T-helper 1 cell (primary cell): ENCODE measurements around the gene DNAH10.
"Not testable (repeated sequence)": the region's sequence is repeated elsewhere in the genome, so short reads cannot be mapped to it uniquely, and the experiment has no call there.

Source experiments
- DNase-seq, 5 donors: peaks; one replicate each; pipeline ENCODE4 v3.0.0-alpha.2; 2012 to 2020

Gene DNAH10

DNA sequence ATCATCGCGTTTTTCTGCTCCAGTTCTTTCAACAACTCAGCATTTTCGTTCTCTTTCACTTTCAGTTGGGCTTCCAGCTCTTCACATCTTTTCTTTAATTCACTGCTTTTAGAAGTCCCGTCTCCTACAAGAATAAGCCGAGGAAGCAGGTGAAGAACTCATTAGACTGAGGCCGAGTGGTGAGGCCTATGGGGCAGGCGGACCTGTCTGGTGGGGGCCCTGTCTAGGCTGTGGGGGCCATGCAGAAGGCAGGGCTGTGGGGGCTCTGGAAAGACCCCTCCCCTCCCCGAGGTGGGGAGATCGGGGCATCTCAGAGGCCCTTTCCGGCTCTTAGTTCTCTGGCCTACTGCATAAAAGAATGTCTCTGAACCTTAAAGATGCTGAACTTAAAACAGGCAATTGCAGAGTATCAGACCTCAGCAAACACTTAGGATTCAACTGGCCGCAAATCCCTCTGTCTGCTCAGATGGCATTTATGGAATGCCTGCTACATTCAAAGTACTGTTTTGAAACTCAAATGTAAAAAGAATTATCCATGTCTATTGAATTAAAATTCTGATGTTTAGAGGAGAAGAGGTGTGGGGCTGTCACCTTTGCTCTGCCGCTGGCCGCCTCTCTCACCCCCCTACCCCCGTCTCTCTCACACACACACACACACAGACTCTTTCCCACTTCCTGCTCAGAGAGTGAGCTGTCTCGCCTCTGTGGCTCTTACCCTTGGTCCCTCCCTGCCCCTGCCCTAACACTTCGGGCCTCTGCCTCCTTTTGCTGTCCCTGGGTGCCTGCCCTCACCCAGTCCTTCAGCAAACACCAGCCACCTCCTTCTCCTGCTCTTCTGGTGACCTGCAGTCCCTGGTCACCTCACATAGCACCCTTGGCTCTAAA is 175.8 kb downstream of the DNAH10 start:
- peak in 3 of 5 donors; percentile 10 to 66 (median 17) for DNase-seq

- DNase-seq = no peak
Measured at GRCh38 chr12:123938679-123939480, 176.8 kb downstream of the DNAH10 start.

DNA sequence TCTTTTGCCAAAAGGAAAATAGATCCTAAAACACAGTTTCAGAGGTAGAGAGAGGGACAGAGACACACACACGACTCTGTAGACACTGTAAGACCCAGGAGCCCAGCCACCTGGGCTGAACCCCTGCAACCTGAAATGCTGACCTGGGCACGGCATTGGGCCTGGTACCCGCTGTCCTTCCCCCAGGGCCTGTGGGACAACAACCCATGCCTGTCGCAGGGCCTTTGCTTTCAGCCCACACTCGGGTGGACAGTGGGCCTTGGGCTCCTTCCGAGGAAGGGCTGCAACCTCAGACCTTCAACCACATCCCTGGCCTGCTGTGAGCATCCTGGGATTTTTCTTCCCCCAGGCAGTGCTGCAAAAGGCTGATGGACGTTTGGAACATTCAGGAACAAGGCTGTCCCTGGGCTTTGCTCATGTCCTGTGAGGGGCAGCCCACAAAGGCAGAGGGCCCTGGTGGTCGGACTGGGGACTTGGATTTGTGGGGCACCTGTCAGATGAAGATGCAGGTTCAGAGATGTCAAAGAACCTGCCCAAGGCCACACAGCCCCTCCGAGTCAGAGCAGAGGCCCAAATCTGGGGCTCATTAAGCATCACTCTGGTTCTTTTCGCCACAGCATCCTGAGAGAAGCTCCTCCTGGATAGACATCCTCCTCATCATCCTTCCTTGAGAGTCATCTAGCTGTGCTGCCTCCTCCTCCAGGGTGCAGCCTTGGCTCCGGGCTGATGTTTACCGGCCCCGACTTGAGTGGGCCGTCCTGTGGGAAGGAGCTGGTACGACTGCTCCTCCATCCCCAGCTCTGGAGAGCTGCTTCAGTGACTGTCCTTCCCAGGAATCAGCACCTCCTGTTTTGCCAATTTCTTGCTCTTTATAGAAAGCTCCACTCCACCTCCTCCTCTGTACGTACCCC is 177.9 kb downstream of the DNAH10 start:
- no peak for DNase-seq

- no peak for DNase-seq
Measured at GRCh38 chr12:123940627-123940966, 178.5 kb downstream of the DNAH10 start.

GRCh38 chr12:123941000-123941399 is 178.9 kb downstream of the DNAH10 start:
- no peak for DNase-seq

- DNase-seq = no peak
Measured at GRCh38 chr12:123941624-123942237, 179.6 kb downstream of the DNAH10 start.

DNA sequence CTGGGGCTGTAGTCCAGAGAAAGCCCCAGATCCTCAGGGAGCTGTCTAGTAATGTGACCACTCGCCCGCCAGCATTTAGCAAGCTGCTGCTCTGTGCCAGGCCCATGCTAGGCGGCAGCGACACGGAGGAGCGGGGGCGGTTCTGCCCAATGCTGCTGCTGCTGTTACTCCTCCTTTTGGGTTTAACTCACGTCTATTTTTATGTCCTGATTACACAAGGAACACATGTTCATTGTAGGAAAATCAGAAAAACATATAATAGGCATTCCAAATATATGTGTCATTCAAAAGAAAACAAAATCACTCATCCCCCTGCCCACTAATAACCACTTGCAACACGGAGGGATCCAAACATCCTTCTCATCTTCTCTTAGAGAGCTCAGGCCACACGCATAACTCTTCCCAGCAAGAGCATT is 180.1 kb downstream of the DNAH10 start:
- DNase-seq = no peak

DNA sequence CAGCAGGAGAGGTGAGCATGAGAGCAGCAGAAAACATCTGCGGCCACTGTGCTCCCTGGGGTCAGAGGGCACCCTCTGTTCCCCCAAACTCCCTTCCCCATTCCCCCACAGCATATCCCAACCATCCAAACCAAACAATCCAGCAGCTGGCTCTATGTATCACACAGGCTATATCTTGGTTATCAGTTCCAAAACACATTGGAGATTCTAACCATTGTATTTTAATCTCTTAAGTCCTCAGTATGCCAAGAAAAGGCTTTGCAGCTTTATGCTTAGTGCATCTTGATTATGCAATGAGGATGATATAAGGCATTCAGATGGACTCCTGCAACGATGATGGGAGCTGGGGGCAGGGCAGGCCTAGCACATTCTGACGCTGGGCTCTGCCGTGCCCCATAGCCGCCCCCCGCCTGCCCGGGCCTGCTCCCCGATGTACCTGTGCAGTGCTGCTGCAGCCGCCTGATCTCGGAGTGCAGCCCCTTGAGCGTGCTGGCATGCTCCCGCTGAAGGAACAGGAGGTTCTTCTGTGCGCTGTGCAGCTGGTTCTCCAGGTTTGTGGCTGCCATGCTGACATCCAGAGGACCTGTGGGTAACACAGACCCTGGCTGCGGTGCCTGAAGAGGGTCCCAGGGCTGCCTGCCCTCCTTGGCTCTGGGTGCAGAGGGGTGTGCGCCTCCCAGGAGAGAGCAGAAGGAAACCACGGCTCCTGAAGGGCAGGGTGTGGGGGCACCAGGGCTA is 181.0 kb downstream of the DNAH10 start:
- no peak for DNase-seq

- DNase-seq = no peak
Measured at GRCh38 chr12:123943816-123944215, 181.7 kb downstream of the DNAH10 start.

DNA sequence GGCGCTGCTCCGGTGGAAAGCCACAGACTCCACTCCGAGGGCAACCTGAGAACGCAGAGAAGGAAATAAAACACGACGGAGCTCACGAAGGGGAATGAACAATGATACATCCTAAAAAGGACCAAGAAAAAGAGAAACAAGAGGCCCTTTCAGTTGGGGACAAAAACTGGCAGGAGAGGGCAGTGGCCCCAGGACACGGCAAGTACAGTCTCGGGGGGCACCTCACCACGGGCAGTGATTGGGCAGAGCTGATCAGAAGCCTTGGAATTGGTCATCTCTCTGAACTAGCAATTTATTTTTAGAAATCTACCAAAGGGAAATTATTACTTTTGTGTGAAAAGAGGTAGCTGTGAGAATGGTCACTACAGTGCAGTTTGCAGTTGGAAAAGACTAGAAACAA is 182.6 kb downstream of the DNAH10 start:
- no peak for DNase-seq

GRCh38 chr12:123945287-123946151 is 183.4 kb downstream of the DNAH10 start:
- DNase-seq = no peak

DNA sequence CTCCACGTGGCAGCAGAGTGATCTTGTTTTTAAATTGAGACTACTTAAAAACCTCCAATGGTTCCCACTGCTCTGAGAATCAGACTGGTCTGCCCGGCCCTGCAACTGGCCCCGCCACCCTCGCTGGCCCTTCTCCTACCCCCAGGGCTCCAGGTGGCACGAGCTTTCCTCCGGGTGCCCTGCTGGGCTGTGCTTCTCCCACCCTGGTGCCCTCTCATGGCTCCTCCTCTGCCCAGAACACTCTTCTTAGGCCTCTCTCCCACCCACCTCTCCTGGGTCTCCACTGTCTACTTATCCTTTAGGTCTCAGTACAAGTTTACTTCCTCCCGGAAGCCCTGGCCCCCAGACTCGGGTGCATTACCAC is 184.0 kb downstream of the DNAH10 start:
- no peak for DNase-seq

DNA sequence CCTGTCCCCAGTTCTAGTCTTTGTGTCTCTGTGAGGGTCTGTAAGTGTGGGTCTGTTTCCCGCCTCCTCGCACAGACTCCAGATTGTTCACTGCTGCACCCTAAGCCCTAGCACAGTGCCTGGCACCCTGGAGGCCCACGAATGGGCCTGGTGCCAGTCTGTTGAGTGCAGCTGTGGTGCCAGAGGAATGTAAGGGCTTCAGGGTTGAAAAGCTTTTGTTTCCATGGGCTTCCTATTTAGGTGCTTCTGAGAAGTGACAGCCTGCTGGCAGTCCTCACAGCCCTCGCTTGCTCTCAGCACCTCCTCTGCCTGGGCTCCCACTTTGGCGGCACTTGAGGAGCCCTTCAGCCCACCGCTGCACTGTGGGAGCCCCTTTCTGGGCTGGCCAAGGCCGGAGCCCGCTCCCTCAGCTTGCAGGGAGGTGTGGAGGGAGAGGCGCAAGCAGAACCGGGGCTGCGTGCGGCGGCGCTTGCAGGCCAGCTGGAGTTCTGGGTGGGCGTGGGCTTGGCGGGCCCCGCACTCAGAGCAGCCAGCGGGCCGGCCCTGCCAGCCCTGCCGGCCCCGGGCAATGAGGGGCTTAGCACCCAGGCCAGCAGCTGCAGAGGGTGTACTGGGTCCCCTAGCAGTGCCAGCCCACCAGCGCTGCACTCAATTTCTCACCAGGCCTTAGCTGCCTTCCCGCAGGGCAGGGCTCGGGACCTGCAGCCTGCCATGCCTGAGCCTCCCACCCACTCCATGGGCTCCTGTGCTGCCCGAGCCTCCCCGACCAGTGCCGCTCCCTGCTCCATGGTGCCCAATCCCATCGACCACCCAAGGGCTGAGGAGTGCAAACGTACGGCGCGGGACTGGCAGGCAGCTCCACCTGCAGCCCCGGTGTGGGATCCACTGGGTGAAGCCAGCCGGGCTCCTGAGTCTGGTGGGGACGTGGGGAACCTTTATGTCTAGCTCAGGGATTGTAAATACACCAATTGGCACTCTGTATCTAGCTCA is 184.7 kb downstream of the DNAH10 start:
- DNase-seq = not testable (repeated sequence)

- not testable (repeated sequence) for DNase-seq
Measured at GRCh38 chr12:123947531-123947930, 185.4 kb downstream of the DNAH10 start.

DNA sequence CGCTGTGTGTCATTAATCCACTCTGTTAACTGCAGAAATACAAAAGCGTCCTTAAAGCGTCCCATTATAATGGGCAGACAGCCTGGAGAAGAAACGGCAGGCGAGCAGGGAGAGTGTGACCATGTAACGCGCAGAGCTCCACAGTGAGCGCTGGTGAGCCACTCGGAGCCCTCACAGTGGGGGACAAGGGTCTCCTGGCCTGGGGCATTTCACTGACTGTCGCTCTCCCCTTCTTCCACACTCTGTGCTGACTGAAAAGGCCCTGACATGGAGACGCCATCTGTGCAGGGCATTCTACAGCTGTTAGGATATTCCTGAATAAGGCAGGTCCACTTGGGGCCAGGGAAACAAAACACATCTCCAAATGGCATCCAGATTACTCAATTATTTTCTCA is 186.3 kb downstream of the DNAH10 start:
- no peak for DNase-seq

- no peak for DNase-seq
Measured at GRCh38 chr12:123948796-123949769, 187.0 kb downstream of the DNAH10 start.

- no peak for DNase-seq
Measured at GRCh38 chr12:123949770-123950165, 187.7 kb downstream of the DNAH10 start.
